GM18499 (cell line): ENCODE data around the gene VSX1.

Experiments used
- ATAC-seq: cut with Tn5 transposase; IDR thresholded peaks from one replicate; pipeline ENCODE4 v1.9.1; 2021; ENCODE audit warnings: moderate number of reproducible peaks; ENCODE audit not compliant: insufficient read depth, unreplicated experiment

VSX1 gene

GRCh38 chr20:25042531-25043498 is 39.1 kb downstream of the VSX1 start:
- ATAC-seq, result peak; percentile 73

- no peak for ATAC-seq
Observed at GRCh38 chr20:25041813-25042530, 40.0 kb downstream of the VSX1 start.

GRCh38 chr20:25040438-25040831 is 41.5 kb downstream of the VSX1 start:
- ATAC-seq, result no peak

GRCh38 chr20:25039697-25040437 is 42.1 kb downstream of the VSX1 start:
- no peak for ATAC-seq

GRCh38 chr20:25038591-25039015 is 43.3 kb downstream of the VSX1 start:
- no peak for ATAC-seq

- ATAC-seq, result no peak
Observed at GRCh38 chr20:25038103-25038410, 43.9 kb downstream of the VSX1 start.

GRCh38 chr20:25037288-25038102 is 44.4 kb downstream of the VSX1 start:
- ATAC-seq, result no peak

- ATAC-seq, result no peak
Observed at GRCh38 chr20:25036331-25036936, 45.5 kb downstream of the VSX1 start.

GRCh38 chr20:25035921-25036320 is 46.0 kb downstream of the VSX1 start:
- no peak for ATAC-seq

GRCh38 chr20:25033924-25034300 is 48.0 kb downstream of the VSX1 start:
- ATAC-seq, result no peak

- no peak for ATAC-seq
Observed at GRCh38 chr20:25033265-25033923, 48.5 kb downstream of the VSX1 start.

- ATAC-seq, result no peak
Observed at GRCh38 chr20:25032478-25033264, 49.3 kb downstream of the VSX1 start.

GRCh38 chr20:25032065-25032477 is 49.9 kb downstream of the VSX1 start:
- ATAC-seq, result no peak

- ATAC-seq, result no peak
Observed at GRCh38 chr20:25031241-25031640, 50.7 kb downstream of the VSX1 start.

GRCh38 chr20:25030649-25031207 is 51.2 kb downstream of the VSX1 start:
- ATAC-seq, result no peak

GRCh38 chr20:25030007-25030648 is 51.8 kb downstream of the VSX1 start:
- ATAC-seq, result no peak

- ATAC-seq, result no peak
Observed at GRCh38 chr20:25025986-25026605, 55.8 kb downstream of the VSX1 start.
